G401 (cell line): Measurements from ENCODE around the gene FIGNL2. TPM values are rescaled to one million over a fixed set of nuclear protein-coding genes. Genes with fewer than 3 reads are reported as not detected.

Experiments used
- DNase-seq: peaks from one replicate; pipeline ENCODE4 v3.0.0-alpha.2; 2015; ENCODE audit warnings: low spot score
- in situ Hi-C: cut with HindIII; loops from 2 replicates; pipeline ENCODE4 v1.10.0; 2016; ENCODE audit warnings: low sequenced_read_pairs, mixed read lengths
- total RNA-seq: library from RNA; depleted of rRNA; stranded (reverse); fragments of >200 nt; shearing (Covaris generic); gene quantifications from 2 replicates; pipeline ENCODE4 v1.2.3, GENCODE V29; 2014

Gene FIGNL2
- total RNA-seq, 1 experiment from 2014 or later = 12.8 TPM

DNA sequence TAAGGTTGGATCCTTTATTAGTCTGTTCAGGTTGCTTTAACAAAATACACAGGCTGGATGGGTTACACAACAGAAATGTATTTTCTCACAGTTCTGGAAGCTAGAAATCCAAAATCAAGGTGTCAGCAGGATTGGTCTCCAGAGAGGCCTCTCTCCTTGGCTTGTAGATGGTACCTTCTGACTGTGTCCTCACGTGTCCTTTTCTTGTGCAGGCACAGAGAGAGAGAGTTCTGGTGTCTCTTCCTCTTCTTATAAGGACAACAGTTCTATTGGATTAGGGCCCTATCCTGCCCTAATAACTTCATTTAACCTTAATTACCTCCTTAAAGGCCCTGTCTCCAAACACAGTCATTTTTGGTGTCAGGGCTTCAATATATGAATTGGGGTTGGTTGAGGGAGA is 34.8 kb upstream of the FIGNL2 start:
- in situ Hi-C loops = no loop called here
- DNase-seq = no peak

DNA sequence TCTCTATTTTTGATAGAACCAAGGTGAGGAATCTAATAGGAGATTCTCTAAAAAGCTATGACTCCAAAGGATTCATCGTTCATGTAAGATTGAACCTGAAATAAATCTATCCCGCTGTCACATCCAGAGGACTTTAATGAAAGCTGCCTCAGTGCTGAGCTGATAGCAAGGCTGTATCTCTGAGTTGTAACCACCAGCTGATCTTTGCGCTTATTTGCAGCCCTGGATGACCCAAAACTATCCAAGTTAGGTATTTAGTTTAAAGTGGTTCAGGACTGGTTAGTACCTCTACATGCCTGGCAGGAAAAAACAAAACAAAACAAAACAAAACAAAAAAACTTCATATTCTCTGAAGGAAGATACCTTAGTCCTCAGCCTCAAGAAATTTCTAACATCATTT is 30.6 kb upstream of the FIGNL2 start:
- in situ Hi-C loops = no loop called here
- no peak for DNase-seq

DNA sequence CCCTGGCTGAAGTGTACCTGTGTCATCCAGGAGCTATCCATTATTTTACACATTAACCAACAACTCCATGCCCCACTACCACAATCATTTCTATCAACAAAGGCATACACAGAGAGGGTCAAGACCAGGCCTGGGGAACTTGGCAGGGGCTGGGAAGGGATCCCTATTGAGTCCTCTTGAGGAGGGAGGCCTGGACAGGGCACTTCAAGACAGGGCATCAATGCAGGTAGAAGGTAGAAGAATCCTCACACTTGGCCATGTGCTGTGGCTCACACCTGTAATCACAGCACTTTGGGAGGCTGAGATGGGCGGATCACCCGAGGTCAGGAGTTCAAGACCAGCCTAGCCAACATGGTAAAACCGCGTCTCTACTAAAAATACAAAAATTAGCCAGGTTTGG is 26.0 kb upstream of the FIGNL2 start:
- DNase-seq = no peak
- in situ Hi-C loops = no loop called here

DNA sequence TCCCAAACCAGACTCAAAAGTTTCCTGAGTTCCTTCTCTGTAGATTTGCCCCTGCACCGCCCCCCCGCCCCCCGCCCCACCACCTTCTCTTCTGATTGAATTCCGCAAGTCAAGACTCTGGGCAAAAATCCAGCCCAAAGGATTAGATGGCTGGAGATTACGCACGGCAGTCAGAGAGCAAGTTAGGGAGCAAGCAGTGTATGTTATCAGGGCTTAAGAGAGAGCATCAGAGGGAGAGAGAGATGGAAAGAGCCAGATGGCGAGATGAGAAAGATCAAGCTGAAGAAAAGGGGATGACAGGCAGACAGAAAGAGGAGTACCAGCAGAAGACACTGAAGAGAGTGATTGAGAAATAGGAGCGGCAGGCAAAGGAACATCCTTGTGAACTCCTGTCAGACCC is 25.5 kb upstream of the FIGNL2 start:
- in situ Hi-C loops = no loop called here
- no peak for DNase-seq

DNA sequence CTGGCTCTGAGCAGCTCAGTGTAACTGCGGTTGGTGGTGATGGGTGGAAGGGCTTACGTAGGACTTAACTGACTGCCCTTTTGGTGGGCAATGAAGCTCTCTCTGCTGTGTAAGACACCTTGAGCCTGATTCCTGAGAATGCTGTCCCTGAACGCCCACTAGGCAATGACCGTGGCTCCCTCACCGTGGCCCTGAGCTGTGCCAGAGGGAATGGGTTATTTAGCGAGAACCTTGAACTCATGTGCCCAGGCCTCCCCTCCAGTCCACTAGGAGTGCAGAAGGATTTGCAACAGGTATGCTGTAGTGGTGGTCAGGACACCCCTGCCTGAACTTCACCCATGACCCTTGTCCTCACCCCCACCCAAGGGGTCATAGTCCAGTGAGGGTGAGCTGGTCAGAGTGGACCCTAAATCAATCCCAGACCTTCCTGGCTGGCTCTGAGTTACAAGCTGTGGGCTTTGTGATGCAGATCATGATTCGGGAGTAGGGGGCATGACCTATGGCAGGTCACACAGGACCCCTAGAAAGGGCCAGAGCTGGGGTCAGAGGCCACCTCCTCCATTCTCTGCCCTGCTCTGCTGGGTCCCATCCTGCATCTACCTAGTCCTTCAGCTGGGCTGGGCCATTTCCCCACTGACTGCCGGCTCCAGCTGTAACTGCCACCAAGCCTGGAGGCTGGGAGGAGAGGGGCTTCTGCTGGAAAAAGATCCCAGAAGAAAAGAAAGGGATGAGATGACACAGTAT is 24.9 kb upstream of the FIGNL2 start:
- in situ Hi-C loops = no loop called here
- no peak for DNase-seq

DNA sequence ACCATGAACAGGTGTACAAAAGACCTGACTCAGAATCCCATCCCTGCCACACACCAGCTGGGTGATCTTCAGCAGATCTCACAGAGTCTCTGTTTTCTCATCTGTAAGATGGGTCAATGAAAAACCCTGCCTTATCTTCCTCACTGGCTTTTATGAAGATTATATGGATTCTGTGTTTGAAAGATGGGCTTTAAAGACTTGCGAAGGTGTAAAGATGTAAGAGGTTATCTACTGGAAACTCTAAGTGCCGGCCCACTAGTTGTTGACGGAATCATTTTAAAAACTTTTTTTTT is 24.1 kb upstream of the FIGNL2 start:
- in situ Hi-C loops = no loop called here
- no peak for DNase-seq

DNA sequence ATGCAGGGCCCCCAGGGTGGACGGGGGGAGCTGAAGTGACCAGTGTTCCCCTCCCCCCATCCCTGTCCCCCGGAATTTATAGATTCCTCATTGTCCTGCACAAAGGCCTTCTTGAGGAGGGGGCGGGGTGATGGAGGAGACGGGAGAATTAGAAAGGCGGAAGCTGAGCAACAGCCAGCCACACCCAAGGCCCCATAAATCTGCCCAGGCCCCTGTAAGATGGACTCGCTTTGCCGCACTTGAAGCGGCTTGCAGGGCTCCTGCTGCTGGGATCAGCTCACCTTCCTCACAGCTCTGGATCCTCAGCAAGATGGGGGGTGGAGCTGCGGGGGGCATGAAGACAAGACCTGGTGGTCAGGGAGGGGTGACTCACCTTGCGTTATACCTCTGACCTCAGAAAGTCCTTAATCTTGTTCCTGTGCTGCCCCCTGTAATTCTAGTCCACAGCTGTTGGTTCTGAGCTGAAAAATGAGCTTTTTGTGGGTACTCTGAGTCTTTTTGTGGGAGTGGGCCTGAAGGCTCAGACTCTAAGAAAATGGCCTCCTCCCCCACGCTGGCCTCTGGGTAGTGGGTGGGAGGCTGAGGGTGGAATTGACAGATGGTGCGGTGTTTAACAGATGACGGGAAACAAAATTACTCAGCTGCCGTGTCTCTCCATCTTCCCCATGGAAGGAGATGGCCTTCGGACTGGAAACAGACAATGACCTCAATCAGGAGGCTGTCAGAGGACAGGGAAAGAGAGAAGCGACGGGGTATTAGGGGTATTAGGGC is 23.6 kb upstream of the FIGNL2 start:
- in situ Hi-C loops = no loop called here
- no peak for DNase-seq

DNA sequence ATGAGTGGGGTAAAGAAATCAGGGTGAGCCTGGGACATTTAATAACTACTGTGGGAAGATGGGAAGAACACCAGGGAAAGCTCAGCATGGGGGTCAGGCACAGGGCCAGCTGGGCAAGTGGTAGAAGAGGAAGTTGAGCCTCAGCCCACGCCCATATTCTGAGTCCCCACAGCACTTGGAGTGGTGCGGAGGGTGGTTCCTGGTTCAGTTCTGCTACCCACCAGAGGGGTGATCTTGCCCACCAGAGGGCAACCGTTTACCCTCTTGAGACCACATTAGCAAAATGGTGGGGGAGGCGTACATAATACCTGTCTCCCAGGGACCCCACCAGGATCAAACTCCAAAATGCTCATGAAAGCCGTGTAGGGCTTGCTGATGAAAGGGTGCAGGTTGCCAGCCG is 22.6 kb upstream of the FIGNL2 start:
- DNase-seq = no peak
- in situ Hi-C loops = no loop called here

DNA sequence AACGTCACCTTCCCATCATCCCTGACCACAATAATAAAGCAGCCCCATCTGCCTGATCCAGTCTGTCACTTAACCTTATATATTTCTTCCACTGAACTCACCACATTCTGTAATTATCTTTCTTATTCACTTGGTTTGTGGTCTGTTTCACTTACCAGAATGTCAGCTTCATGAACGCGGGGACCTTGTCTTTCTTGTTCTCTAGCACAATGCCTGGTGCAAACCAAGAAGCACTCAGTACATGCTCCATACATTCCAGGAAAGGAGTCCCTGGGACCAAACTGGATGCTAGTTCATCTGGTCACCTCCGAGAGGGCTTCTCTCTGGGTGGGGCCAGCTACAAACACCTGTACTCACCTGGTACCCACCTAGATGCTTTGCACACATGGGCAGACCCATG is 22.0 kb upstream of the FIGNL2 start:
- in situ Hi-C loops = no loop called here

DNA sequence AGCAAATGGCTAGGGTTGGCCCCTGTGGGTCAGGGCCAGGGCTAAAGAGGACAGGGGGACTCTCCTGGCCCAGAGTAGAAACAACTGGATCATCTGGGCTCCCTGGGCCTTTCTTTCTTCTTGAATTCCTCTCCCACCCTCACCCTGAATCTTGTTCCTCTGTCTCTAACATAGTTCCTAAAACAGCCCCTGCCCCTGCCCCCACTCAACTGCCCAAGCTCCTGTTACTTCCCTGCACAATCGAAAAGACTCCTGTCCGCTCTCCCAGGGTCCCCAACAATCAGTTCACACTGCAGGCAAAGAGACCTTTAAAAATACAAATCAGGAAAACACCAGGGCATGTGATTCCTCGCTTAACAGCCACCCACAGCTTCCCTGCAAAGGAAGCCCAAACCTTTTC is 21.4 kb upstream of the FIGNL2 start:
- DNase-seq = no peak
- in situ Hi-C loops = no loop called here

More for the DNA sequence above, 22.0 kb upstream of the FIGNL2 start:
- DNase-seq = no peak

DNA sequence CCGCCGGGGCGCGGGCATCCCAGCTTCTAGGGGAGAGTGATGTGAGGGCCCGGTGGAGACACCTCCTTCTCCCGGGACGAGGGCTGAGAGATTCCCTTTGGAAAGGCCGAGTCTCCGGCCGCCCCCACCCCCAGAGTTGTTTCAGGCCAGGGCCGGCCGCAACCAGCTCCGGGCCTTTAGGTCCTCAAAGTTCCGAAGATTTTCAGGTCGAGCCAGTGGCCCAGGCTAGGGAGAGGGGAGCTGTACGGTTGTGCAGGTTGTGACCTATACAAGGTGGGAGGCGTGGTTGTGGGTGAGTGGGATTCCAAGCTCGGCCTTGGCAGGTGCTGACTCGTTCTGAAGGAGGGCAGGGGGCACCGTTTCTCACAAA is 21.0 kb upstream of the FIGNL2 start:
- no peak for DNase-seq
- in situ Hi-C loops = no loop called here

DNA sequence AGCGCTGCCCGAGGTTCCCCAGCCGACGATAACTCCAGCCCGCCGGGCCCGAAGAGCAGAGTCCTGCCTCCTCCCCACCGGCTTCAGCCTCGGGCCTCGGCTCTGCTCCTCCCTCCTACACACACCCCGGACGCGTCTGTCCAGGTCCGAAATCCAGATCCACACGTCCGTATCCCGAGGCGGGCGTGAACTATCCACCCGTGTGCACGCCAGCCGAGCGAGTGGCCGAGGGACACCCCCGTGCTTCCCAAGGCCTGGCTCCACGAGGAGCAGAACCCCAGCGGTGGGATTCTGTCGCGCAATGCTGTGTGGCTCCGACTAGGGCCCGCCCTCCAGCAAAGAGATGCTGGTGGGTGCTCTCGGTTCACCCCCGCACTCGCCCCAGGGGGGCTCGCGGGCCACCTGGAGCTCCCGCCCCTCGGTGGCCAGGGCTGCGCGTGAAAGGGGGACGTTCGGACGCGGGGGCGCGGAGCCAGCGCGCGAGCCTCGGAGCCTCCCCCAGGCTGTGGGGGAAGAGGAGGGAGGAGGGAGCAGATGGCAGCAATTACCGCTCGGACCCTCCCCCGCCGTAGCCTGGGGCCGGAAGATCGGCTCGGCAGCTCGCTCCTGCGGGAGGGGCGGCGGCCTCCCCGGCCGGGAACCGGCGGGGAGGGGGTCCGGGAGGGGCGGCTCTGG is 20.4 kb upstream of the FIGNL2 start:
- in situ Hi-C loops = no loop called here
- DNase-seq = peak; percentile 48

DNA sequence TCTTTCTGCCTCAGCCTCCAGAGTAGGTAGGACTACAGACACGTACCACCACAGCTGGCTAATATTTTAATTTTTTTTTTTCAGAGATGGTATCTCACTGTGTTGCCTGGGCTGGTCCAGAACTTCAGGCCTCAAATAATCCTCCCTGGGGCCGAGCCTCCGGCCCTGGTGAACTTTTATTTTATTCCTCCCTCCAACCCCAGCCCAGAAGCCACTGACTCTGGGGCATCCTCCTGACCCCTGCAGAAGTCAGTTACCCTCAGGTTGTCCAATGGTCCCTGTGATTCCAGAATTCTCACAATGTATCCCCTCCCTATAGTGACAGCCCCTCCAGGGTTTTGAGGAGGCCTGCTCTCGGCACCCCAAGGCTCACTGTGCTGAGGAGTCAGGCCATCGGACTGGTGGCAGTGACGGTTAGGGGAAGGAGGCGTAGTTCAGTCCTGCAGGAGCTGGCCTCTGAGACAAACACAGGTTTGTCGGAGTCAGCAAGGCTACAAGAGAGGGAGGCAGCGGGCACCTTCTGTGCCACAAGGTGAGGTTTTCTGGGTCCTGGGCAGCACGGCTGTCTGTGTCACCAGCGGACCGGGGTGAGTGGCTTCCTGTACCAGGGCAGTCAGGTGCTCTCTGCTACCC is 19.4 kb upstream of the FIGNL2 start:
- in situ Hi-C loops = no loop called here
- DNase-seq = no peak

DNA sequence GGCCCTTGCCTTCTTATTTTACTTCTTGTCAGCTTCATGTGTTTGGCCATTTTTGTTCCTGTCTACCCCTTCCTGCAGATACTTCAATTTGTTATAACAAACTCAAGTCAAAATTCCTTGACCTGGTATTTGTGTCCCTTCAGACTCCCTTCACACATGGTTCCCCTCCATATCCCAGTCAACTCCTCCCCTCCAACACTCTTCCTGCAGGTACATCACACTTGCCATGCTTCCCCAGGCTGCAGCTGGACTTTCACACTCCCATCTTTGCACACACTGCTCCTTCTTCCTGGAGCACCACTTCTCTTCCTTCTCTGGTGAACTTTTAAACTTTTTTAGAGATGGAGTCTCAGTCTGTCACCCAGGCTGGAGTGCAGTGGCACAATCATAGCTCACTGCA is 18.9 kb upstream of the FIGNL2 start:
- in situ Hi-C loops = no loop called here
- DNase-seq = no peak

DNA sequence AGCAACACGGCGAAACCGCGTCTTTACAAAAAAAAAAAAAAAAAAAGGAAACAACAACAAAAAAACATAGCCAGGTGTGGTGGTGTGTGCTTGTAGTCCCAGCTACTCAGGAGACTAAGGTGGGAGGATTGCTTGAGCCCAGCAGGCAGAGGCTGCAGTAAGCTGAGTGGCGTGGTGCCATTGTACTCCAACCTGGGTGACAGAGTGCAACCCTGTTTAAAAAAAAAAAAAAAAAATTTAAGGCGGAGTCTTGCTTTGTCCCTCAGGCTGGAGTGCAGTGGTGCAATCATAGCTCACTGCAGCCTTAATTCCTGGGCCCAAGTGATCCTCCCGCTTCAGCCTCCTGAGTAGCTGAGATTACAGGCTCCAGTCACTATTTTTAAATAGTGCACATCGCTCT is 18.2 kb upstream of the FIGNL2 start:
- DNase-seq = no peak
- in situ Hi-C loops = no loop called here

DNA sequence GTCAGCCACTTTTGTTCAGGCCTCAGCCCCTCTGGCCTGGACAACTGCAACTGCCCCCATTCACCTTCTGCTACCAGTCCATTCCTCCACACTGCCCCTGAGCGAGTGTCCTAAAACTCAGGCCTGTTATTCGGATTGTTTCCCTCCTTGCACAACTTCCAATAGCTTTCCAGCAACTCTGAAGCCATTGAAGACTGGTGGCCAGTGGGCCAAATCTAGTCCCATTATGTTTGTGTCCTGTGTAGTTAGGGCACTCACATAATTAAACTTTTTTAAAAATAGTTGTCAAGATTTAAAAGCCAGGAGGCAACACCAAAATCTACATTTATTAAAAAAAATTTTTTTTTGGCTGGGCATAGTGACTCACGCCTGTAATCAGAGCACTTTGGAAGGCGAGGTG is 17.8 kb upstream of the FIGNL2 start:
- in situ Hi-C loops = no loop called here
- no peak for DNase-seq

DNA sequence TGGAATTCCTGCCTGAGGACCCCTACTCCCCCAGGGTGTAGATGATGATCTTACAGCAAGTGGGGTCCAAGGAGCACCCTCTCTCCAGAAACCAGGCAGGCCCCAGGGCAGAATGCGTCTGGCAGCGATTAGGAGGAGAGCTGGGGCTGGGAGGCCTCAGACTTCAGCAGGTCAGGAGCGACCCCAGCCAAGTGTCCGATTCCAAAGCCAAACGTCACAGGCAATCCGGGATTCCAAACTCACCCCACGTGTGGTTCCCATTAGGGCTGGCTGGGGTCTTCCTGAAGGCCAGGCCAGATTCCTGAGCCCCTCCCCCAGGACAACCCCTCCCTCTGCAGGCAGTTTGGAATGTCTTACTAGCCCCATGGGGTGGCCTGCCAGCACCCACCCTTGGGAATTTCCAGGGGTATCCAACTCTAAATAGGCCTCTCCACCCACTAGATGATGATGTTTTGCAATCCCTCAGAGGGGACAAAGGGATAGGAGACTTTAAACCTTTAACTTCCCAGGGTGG is 17.3 kb upstream of the FIGNL2 start:
- in situ Hi-C loops = no loop called here

DNA sequence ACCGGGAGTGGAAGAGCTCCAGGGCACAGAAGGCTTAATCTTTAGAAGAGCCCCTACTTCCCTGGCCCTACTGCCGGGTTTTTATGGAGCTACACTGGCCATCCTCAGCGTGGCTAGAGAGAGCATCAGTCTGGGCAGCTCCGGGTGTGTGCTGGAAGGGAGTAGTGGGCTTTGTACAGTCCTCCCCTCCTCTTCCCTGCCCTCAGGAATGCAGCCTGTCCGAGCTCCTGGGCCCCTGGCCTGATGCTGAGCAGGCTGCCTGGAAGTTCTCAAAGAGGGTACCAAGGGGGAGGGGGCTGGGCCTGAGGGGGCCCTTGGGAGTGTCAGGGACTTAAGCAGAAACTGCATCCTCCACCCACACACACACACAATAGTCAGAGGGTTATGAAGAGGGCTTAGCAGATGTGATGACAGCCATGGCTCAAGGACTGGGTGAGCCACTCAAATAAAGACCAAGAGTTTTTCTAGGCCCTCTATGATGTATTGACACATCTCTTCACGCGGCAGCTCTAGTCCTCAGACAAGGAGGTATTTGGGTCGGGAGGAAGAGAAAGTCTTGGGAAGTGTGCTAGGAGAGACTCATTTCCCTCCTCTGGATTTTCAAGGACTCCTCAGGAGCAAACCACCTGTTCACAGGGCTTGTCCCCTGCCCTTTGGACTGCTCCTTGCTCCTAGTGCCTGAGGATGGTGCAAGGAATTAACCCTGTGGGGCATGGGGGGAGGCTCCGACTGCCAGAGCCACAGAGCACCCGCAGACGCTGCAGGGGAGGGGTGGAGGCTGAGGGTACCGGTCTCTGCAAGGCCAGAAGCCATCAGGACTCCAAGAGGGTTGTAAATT is 16.5 kb upstream of the FIGNL2 start:
- no peak for DNase-seq
- in situ Hi-C loops = no loop called here

More for the DNA sequence above, 17.3 kb upstream of the FIGNL2 start:
- DNase-seq = peak; percentile 40
